HUDEP-2 (cell line): ENCODE results near the gene ENO1.
"Not testable (repeated sequence)": the region's sequence is repeated elsewhere in the genome, so short reads cannot be mapped to it uniquely, and the experiment has no call there.

ENCODE experiments used
- DNase-seq, 76 experiments: peaks; one replicate each; lab custom pipeline; 2025; ENCODE audit not compliant: unreplicated experiment in 76 of 76; lab: John Stamatoyannopoulos, UW

ENO1 gene

DNA sequence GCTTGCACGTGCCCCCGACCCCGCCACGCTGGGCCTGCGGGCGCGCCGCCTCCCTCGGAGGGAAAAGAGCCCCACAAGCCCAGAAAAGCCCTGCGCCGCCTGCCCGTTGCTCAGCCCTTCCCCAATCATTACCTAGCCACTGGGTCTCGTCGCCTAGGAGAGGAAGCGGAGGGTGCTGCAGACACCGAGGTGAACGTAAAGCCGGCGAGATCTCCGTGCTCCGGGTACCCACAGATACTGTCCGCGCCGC, at the start of gene ENO1:
Gene ENO1, minus strand, starts transcription at position 239 of the 250 bp plus-strand sequence. CDS start 3,778 bp downstream, outside the sequence.
- peak in 1 of 76 experiments; percentile 97 for DNase-seq

DNA sequence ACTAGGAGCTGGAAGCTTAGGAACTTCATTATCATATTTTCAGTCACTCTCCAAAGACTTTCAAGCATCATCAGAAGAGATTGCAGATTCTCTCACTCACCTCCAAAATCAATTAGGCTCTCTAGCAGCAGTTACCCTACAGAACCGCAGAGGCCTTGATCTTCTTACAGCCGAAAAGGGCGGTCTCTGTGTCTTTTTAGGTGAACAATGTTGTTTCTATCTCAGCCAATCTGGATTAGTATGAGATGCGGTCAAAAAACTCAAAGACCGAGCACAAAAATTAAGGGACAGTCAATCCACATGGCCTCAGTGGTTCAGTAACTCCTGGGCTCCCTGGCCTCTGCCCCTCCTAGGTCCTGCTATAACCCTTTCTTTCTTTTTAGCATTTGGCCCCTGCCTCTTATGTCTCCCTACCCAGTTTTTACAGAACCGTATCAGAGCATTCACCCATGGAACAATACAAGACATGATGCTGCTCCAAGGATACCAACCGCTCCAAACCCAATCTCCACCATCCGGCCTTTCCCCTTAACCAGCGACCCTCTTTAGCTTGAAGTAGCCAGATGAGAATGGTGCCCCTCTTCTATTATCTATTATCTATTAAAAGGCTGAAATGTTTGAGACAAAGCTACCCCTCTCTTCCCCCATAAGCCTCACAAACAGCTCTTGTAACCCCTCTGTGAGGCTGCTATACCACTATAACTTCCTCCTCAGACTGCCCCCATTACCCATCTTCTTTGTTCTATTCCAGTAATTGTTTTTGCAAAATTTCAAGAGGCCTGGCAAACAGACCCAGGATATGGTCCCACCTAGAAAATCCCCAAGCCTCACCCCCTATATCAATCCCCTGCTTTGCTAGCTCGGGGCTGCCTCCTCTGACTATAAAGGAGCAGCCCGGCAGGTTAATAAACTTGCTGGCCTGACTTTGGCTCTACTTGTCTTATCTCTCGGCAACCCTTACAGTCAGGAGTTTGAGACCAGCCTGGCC, 48.5 kb upstream of the ENO1 start:
- DNase-seq = no peak

DNA sequence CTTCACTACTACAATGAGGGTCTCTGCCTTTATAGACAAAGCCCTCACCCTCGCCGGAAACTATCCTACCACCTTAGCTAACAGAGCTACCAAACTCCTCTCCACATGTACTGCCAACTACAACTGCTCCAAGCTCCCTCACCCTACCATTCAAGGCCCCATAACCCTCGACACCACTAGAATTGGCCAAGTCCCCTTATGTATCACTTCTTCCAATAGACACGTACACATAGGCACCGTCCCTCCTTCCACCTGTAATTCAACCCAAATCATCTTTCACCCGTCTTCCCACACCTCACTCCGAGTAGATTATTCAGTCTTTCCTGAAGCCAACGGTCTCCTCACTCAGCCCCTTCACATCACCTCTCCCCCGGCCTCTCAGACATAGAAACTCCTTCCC, 47.5 kb upstream of the ENO1 start:
- no peak for DNase-seq

DNA sequence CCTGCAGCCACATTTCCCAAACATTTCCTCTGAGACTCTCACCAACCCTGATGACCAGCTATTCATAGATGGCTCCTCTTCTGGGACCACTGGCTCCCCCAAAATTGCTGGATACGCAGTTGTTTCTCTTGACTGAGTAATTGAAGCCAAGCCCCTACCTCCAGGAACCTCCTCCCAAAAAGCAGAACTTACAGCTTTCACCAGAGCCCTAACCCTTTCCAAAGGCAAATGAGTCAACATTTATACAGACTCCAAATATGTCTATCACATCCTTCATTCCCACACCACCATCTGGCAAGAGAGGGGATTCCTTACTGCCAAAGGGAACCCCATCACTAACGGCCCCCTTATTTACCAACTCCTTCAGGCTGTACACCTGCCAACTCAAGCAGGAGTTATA, 46.9 kb upstream of the ENO1 start:
- DNase-seq = no peak

DNA sequence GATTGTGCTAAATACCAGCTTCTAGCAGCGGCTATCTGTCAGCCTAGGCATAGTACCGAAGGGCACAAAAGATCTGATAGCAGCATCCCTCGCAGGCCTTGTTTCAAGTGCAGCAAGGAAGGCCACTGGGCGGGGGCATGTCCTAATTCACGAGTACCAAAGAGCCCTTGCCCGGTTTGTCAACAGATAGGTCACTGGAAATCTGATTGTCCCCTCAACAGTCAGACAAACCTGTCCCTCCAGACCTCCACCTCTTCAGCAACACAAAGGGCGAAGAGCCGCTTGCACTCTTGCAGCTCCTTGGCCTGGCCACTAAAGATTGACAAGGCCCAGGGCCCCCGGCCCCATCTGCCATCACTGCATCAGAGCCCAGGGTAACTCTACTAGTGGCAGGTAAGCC, 44.5 kb upstream of the ENO1 start:
- DNase-seq = no peak

DNA sequence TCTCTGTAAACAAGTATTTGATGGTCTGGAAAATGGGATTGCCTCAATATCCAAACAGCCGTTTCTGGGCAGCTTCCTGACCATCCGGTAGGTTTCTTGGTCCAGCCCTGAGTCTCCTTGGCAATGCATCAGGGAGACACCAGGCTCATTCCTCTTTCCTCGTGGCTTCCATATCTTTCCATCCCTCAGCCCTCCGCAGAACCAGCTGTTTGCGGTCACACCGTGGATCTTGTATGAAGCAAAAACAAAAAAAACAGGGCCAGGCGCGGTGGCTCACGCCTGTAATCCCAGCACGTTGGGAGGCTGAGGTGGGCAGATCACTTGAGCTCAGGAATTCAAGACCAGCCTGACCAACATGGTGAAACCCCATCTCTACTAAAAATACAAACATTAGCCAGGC, 39.0 kb upstream of the ENO1 start:
- not testable (repeated sequence) for DNase-seq

DNA sequence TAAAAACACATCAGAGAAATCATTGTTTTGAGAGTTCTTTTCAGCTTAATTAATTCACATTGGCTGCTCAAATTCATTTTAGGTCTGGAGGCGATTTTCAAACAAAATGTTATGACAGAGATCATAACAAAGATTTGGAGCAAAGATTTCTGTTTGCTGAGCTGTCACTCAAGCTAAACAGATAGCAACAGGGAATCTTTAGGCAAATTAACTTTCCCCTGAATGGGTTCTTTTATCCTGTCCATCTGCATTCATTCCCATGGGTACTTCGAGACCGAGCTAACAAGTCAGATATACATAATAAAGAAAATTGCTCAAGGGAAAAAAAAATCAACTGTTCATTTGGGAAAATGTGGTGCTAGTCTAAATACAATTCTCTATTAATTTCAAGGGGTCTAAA, 37.0 kb upstream of the ENO1 start:
- no peak for DNase-seq

DNA sequence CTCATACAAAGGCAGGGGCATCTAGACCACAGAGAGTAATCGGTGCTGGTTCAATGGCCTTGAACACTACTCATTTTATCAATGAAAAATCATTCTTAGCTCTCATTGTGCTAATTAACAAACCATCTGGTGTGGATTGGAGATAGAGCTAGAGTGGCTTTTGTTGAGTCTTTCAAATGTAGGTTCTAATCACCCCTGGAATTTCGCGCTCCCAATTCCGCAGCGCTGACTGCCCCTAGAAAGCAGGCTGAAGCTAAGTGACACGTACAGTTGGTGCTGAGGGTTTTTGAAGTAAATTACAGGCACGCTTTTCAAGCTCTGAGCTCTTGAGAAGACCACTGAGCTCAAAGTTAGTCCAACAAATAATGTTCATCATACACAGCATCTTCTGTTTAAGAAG, 36.0 kb upstream of the ENO1 start:
- DNase-seq = no peak

DNA sequence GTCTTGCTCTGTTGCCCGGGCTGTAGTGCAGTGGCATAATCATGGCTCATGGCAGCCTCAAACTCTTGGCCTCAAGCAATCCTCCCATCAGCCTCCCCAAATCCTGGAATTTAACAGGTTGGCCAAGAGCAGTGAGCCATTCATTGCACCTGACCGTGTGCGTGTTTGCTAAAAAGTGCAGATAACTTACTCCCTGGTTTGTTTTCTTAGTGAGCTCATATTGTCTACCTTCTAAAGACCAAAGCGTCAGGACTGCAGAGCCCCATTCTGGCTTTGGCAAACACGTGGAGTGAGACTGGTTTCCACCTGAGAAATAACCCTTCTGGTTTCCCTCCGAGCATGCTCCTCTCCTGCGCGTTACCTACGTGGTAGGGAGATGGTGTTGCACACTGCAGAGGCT, 35.0 kb upstream of the ENO1 start:
- no peak for DNase-seq

DNA sequence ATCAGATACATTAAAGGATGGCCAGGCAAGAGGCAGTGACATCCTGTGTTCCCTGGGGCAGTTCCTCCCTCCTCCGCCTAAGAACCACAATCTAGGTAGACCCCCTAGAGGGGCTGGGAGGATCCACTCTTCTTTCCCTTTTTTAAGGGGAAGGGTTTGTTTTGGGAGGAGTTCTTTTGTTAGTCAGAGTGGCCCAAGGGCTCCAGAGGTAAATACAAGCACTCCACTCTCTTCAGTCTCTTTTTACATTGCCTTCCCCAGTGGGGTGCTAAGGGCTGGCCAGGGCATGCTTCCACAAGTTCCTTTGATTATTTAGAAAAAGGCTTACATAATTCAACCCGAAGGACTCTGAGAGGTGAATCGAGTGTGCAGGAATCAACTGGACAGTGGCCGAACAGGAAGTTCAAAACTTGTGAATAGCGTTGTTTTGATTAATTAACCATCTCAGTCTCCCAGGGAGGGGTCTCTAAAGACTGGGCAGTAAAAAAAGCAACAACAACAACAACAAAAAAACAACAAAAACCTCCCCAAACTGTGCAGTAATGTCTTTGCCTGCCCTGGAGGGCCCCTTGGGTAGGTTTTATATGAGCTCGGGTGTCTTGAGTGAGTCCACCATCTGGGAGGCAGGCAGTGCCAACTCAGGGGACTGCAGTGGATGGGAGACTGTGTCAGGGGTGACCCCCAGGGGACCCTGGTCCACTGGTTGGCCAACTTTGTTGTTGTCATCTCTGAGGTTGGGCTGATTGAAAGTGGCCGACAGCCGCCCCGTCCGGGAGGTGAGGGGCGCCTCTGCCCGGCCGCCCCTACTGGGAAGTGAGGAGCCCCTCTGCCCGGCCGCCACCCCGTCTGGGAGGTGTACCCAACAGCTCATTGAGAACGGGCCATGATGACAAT, 33.2 kb upstream of the ENO1 start:
- DNase-seq = no peak

DNA sequence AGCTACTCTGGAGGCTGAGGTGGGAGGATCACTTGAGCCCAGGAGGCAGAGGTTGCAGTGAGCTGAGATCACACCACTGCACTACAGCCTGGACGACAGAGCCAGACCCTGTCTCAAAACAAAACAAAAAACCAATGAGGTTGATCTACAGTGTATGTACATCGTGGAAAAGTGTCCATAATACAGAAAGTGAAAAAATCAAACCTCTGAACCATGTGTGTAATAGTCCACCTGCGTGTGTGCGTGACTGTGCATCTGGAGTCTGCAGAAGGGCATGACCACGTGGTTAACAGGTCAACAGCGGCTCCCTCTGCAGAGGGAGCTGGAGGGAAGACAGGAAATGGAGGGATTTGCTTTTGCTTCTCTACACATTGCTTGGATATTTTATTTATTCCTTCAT, 32.4 kb upstream of the ENO1 start:
- DNase-seq = no peak

DNA sequence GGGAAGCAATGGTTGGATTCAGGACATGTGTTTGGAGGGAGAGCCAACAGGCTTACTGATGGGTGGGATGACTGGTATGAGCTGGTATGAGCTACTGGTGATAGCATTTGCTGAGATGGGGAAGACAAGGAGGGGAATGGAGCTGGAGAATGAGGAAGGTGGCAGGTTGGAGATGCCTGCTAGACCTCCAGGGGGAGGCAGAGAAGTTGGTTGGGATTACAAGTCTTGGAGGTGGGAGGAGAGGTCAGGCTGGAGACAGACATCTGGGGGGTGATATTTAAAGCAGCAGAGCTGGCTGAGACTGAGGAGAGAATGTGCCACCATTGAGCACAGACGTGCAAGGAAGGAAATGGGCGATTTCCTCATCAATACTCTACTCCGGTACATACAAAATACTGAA, 31.8 kb upstream of the ENO1 start:
- DNase-seq = no peak

DNA sequence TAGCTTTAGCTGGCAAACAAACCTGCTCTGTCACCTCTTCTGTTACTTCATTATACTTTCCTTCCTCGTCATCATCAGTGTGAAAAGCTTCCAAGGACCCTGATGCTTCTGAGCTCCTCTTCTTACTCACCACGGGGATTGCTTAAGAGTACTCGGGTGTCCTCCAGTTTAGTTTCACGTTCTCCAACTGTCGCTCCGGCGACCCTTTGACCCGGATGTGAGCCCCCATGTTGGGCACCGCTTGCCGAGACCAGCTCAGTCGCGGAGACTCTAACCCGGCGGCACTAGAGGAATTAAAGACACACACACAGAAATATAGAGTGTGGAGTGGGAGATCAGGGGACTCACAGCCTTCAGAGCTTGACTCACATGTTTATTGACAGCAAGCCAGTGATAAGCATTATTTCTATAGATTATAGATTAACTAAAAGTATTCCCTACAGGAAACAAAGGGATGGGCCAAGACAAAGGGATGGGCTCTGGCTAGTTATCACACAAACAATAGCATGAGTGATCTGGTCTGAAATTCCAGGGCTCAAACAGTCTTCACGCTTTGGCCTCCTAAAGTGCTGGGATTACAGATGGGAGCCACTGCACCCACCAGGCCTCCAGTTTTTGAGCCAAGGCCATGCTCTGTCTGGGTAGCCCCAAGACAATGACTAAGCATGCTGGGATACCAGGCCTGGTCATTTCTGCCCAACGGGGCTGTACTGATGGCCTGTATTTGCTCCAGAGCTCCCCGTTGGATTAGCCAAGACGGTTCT, 30.1 kb upstream of the ENO1 start:
- no peak for DNase-seq

DNA sequence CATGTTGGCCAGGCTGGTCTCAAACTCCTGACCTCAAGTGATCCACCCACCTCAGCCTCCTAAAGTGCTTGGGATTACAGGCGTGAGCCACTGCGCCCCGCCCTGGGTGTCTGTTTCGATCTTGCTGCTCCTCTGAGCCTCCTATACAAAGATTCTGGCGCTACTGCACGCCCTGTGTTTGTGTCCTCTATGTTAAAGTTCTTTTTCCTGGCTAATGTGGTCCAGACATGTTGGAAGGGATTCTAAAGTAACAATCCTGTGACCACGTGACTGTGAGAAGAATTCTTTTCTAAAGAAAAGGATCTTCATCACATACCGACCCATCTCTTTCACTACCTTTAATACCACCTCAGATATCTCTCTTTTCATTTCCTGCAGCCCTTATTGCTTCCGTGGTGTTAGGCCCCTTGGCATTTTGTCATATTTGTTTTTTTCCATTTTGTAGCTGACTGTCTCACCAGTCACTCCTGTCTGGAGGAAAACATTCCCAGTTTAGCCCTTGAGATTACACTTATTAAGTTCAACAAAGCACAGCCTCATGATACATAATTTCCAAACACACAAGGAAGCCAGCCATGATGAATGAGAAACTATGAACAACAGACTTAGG, 27.2 kb upstream of the ENO1 start:
- DNase-seq = no peak

DNA sequence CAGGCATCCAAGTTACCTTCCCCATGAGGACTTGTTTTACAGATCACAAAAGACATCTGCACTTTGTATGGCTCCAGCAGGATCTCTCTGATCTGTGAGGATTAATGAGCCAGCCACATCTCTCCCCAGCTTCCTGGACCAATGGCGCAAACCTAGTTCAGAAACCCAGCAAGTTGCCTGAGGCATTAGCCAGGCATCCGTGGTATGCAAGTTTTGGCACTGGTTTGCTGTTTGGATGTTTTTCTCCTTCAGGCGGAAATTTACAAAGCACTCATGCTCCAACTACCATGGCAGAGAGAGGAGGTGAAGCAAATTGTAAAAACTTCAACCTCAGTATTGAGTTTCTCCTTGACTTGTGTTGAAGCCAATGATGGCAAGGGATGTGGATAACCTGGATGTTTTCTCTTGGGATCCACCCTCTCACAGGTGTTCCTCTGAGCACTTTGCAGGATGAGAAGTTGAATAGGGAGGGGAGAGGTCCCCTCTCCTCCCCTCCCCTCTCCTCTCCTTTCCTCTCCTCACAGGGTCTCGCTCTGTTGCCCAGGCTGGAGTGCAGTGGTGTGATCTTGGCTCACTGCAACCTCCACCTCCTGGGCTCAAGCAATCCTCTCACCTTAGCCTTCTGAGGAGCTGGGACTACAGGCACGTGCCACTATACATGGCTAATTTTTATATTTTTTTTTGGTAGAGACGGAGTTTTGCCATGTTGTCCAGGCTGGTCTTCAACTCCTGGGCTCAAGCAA, 25.6 kb upstream of the ENO1 start:
- DNase-seq = no peak

DNA sequence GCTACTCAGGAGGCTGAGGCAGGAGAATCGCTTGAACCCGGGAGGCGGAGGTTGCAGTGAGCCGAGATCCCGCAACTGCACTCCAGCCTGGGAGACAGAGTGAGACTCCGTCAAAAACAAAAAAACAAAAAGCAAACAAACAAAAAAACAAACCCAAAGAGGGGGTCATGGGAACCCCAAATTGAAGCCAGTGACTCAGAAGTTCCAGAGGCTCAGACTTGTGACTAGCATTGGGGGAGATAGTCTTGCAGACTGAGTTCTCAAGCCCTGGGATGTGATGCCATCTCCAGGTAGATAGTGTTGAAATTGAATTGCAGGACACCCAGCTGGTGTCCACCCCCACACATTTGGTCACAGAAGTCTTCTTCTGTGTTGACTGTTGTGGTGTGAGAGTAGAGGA, 24.9 kb upstream of the ENO1 start:
- DNase-seq = no peak

DNA sequence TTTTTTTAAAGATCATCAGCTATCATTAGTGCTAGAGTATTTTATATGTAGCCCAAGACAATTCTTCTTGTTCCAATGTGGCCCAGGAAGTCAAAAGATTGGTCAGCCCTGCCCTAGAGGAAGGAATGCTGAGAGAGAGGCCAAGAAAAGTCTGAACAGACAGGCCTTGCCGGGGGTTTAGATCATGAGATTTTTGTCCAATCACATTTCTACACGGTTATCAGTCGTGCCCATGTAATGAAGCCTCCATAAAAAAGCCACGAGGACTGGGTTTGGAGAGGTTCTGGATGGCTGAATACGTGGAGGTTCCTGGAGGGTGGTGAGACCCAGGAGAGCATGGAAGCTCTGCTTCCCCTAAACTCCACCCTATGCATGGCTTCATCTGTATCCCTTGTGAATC, 24.3 kb upstream of the ENO1 start:
- no peak for DNase-seq

DNA sequence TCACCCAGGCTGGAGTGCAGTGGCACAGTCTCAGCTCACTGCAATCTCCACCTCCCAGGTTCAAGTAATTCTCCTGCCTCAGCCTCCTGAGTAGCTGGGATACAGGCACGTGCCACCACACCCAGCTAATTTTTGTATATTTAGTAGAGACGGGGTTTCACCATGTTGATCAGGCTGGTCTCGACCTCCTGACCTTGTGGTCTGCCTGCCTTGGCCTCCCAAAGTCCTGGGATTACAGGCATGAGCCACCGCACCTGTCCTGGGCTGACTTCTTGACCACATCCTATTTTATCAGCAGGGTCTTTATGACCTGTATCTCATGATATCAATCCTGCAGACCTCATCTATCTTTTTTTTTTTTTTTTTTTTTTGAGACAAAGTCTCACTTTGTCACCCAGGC, 22.2 kb upstream of the ENO1 start:
- DNase-seq = not testable (repeated sequence)

DNA sequence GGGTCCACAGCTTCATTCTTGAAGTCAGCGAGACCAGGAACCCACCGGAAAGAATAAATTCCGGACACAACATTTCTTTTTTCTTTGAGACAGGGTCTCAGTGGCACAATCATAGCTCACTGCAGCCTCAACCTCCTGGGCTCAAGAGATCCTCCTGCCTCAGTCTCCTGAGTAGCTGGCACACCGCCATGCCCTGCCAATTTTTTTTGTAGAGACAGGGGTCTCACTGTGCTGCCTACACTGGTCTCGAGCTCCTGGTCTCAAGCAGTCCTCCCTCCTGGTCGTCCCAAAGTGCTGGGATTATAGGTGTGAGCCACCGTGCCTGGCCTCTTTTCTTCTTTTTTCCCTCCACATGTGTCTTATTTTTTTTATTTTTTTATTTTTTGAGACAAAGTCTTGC, 20.6 kb upstream of the ENO1 start:
- DNase-seq = no peak

DNA sequence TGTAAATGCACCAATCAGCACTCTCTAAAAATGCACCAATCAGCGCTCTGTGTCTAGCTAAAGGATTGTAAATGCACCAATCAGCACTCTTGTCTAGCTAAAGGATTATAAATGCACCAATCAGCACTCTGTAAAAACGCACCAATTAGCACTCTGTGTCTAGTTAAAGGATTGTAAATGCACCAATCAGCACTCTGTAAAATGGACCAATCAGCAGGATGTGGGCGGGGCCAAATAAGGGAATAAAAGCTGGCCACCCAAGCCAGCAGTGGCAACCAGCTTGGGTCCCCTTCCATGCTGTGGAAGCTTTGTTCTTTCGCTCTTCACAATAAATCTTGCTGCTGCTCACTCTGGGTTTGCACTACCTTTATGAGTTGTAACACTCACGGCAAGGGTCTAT, 19.9 kb upstream of the ENO1 start:
- DNase-seq = not testable (repeated sequence)
